Activated CD4-positive, alpha-beta T cell treated with anti-CD3 and anti-CD28 coated beads for 48 hours (primary cell): ENCODE data around the gene TMEM121B.

ENCODE experiments used
- DNase-seq: peaks from one replicate; pipeline ENCODE4 v3.0.0-alpha.2; 2020

TMEM121B gene

GRCh38 chr22:17086788-17087497 lies 34.2 kb downstream of the TMEM121B start:
- DNase-seq, result no peak

- DNase-seq, result peak; percentile 42
Observed at GRCh38 chr22:17086296-17086695, 34.9 kb downstream of the TMEM121B start.

- DNase-seq, result peak; percentile 46
Observed at GRCh38 chr22:17085277-17086181, 35.6 kb downstream of the TMEM121B start.

- DNase-seq, result peak; percentile 94
Observed at GRCh38 chr22:17084554-17085276, 36.4 kb downstream of the TMEM121B start, which contains the start of gene IL17RA. Gene IL17RA, plus strand, starts transcription at chr22:17085000. Its CDS starts 92 bp downstream, at chr22:17085092.

GRCh38 chr22:17083811-17084441 lies 37.2 kb downstream of the TMEM121B start:
- no peak for DNase-seq

- no peak for DNase-seq
Observed at GRCh38 chr22:17083255-17083654, 37.9 kb downstream of the TMEM121B start.

GRCh38 chr22:17079572-17079971 lies 41.6 kb downstream of the TMEM121B start:
- no peak for DNase-seq

GRCh38 chr22:17077255-17077654 lies 43.9 kb downstream of the TMEM121B start:
- no peak for DNase-seq

GRCh38 chr22:17074648-17075002 lies 46.5 kb downstream of the TMEM121B start:
- no peak for DNase-seq

- no peak for DNase-seq
Observed at GRCh38 chr22:17072877-17073276, 48.3 kb downstream of the TMEM121B start.
